ENCODE measurements around the gene MS4A8. TPM values are rescaled to one million over a fixed set of nuclear protein-coding genes. Genes with fewer than 3 reads are reported as not detected.
"Not testable (repeated sequence)": the region's sequence is repeated elsewhere in the genome, so short reads cannot be mapped to it uniquely, and the experiment has no call there.

MS4A8 gene
- polyA plus RNA-seq, 3 donors = 0.06 TPM; not detected in 2

- DNase-seq = no peak
These were observed 25.0 kb downstream of the MS4A8 start, which contains the start of gene MS4A18 for GRCh38 chr11:60724420-60724819. MS4A18 (plus strand) TSS chr11:60724720.

- no peak for DNase-seq
These were observed 26.2 kb downstream of the MS4A8 start for GRCh38 chr11:60725592-60725991.

- DNase-seq = no peak
These were observed 32.2 kb downstream of the MS4A8 start for GRCh38 chr11:60731586-60731985.

GRCh38 chr11:60734279-60734678 is 34.9 kb downstream of the MS4A8 start:
- DNase-seq = no peak

- no peak for DNase-seq
These were observed 39.7 kb downstream of the MS4A8 start for GRCh38 chr11:60739114-60739513.

GRCh38 chr11:60740573-60740972 is 41.2 kb downstream of the MS4A8 start:
- no peak for DNase-seq

GRCh38 chr11:60741421-60741820 is 42.0 kb downstream of the MS4A8 start:
- no peak for DNase-seq

- no peak for DNase-seq
These were observed 43.6 kb downstream of the MS4A8 start for GRCh38 chr11:60743058-60743457.

GRCh38 chr11:60744114-60744513 is 44.7 kb downstream of the MS4A8 start:
- no peak for DNase-seq

GRCh38 chr11:60747359-60747873 is 48.0 kb downstream of the MS4A8 start:
- DNase-seq = no peak

- DNase-seq = no peak
These were observed 48.8 kb downstream of the MS4A8 start for GRCh38 chr11:60748225-60748624.

GRCh38 chr11:60748821-60749220 is 49.4 kb downstream of the MS4A8 start:
- DNase-seq = no peak

- DNase-seq = no peak
These were observed 51.5 kb downstream of the MS4A8 start for GRCh38 chr11:60750911-60751310.

- DNase-seq = no peak
These were observed 53.9 kb downstream of the MS4A8 start for GRCh38 chr11:60753309-60753708.

GRCh38 chr11:60754887-60755286 is 55.5 kb downstream of the MS4A8 start:
- no peak for DNase-seq

- no peak for DNase-seq
These were observed 57.1 kb downstream of the MS4A8 start, which contains the start of gene MS4A15 for GRCh38 chr11:60756307-60757032. MS4A15 (plus strand) TSS chr11:60756867; CDS start chr11:60763734, 6,867 bp downstream.

- DNase-seq = no peak
These were observed 57.9 kb downstream of the MS4A8 start for GRCh38 chr11:60757231-60757800.

- DNase-seq = not testable (repeated sequence)
These were observed 59.3 kb downstream of the MS4A8 start for GRCh38 chr11:60758671-60759070.

GRCh38 chr11:60759438-60760225 is 60.2 kb downstream of the MS4A8 start:
- not testable (repeated sequence) for DNase-seq

GRCh38 chr11:60761436-60762190 is 62.2 kb downstream of the MS4A8 start:
- DNase-seq = no peak

GRCh38 chr11:60762851-60763691 is 63.7 kb downstream of the MS4A8 start:
- DNase-seq = no peak
